AG10803 (cell line): ENCODE results near the gene POP7.

Experiments
- DNase-seq: peaks from one replicate; pipeline ENCODE4 v3.0.0; 2010; ENCODE audit warnings: low read depth
- H3K4me3 ChIP-seq: 2 replicates; pipeline ENCODE4 v1.5.1; 2011; ENCODE audit warnings: mild to moderate bottlenecking, low read length, control low read depth
- CTCF ChIP-seq: conservative IDR thresholded peaks from 2 replicates; pipeline ENCODE4 v1.5.1; 2011; ENCODE audit warnings: mild to moderate bottlenecking, low read length, control low read depth, inconsistent platforms

POP7 gene

DNA sequence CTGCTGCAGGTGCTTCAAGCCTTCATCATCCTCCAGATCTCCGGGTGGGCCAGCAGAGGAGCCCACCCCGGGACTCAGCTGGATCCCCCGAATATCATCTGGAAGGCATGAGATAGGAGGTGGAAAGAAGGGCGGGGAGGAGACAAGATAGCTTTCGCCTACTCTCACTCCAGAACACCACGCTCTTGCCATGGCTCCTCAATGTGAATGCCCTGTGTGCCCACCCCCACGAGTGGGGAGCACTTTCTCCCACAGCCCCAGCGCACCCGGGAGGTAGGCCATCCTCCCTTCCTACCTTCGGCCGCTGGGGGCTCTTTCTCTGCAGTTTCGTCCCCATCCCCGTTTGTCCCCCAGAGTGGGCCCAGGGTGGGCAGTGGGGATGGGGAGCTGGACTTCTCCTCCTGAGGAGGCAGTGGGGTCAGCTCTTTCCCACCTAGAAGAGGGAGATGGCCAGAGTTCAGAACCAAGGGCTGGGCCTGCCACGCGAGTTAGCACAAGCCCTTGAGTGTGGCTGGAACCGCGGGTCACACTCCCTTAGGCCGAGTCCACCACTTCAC is 20.8 kb upstream of the POP7 start:
- no peak overlapping the region for H3K4me3 ChIP-seq
- no peak for TF ChIP-seq CTCF
- no peak for DNase-seq

GRCh38 chr7:100685631-100686145 is 20.2 kb upstream of the POP7 start:
- no peak for TF ChIP-seq CTCF
- no peak for DNase-seq

DNA sequence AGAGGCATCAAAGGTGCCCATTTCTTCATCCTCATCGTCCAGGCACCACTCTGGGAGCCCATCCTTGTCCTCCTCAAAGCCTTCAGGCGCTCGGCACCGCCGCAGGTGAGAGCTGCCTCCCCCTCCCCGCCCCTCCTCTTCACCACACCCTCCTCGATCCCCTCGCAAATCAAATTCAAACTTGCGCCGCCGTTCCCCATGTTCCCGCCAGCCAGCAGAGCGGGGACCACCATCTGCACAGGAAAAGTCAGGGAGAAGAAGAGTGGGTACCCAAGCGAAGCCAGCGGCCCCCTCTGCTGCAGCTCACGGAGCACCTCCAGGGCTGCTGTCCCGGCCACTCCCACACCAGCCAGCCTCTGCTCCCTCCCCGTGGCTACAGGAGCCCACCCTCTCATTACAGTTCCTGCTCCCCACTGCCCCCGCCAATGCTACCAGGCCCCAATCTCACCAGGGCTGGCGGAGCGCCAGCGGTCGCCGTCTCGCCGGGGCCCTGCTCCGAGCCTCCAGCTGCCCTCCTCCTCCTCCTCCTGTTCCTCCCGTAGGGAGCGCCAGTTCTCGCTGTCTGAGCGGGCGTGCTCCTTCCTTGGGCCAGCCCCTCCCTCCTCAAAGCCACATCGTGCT is 19.6 kb upstream of the POP7 start:
- TF ChIP-seq CTCF, result no peak
- H3K4me3 ChIP-seq, result no peak overlapping the region

More at GRCh38 chr7:100685631-100686145, 20.2 kb upstream of the POP7 start:
- no peak overlapping the region for H3K4me3 ChIP-seq

DNA sequence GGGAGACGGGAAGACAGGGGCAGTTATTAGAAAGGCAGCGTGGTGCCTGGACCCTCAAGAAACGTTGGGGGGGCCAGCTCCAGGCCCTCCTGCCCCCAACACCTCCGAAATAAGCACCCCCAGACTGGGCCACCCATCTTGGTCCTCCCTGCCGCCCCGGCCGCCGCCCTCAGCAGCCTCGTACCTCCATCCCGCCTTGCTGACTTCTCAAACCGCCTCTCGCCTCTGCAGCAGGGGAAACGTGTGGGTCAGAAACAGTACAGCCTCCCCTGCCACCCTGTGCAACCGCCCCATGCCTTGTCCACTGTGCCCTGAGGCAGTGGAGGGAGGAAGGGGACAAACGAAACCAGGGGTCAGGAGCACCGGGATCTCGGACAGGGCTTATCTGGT is 19.1 kb upstream of the POP7 start:
- H3K4me3 ChIP-seq, result no peak overlapping the region
- TF ChIP-seq CTCF, result no peak
- no peak for DNase-seq

More for the DNA sequence above, 19.6 kb upstream of the POP7 start:
- no peak for DNase-seq

DNA sequence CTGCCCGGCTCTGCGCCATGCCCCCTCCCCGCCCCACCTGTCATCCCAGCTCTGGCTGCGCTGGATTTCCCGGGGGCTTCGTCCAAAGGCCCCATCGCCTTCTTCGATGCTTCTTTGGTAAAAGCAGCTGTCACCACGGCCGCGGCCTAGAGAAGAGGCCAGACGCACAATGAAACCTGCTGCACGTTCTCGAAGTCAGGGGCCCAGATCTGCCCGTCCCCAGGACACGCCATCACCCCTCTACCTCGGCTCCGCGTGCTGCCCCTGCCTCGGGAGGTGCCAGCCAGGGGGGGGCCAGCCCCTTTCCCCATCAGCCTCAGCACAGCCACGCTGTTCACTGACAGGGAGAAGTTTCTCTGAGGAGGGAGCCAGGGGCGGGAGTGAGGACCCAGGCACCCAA is 18.7 kb upstream of the POP7 start:
- no peak for DNase-seq
- TF ChIP-seq CTCF, result no peak
- no peak overlapping the region for H3K4me3 ChIP-seq

GRCh38 chr7:100687751-100688300 is 18.1 kb upstream of the POP7 start:
- TF ChIP-seq CTCF, result no peak
- H3K4me3 ChIP-seq, result no peak overlapping the region
- DNase-seq, result no peak

DNA sequence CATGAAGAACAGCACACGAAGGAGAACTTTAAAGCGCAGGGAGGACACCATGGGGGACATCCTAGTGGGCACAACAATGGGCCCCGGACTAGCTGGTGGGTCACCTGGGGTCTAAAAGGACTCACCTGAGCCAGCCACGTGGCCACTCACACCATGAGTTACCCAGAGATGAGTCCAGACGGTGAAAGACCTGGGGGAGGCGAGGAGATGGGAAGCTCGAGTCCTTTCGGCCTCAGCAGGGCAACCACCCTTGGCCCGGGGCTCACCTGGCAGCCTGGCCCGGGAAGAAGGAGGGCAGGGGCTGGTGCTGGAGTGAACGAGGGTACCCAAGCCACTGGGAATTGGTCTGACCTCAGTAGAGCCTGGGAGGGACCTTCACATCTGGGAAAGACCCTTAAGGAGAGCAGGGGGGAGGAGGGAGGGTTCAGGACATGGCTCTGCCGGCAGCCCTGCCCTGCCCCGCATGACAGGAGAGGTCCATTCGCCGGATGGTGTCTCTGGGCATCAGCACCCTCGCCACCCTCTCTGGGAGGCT is 17.5 kb upstream of the POP7 start:
- DNase-seq, result no peak
- TF ChIP-seq CTCF, result no peak
- no peak overlapping the region for H3K4me3 ChIP-seq
